MM.1S (cell line): Measurements from ENCODE around the gene GNAI2.
"Not testable (repeated sequence)": the region's sequence is repeated elsewhere in the genome, so short reads cannot be mapped to it uniquely, and the experiment has no call there.

Source experiments
- DNase-seq: peaks from one replicate; pipeline ENCODE4 v3.0.0-alpha.2; 2015
- H2AFZ ChIP-seq: fragments of 300-600 bp; sonication (generic); 2 replicates; pipeline ENCODE4 v1.6.0; 2016; ENCODE audit warnings: antibody characterized with exemption, low read length
- H3F3A ChIP-seq: fragments of 300-600 bp; sonication (generic); 2 replicates; pipeline ENCODE4 v1.6.1; 2016; ENCODE audit warnings: mild to moderate bottlenecking, antibody characterized with exemption, low read length, moderate library complexity, mixed read lengths; ENCODE audit not compliant: insufficient read depth
- H3K27ac ChIP-seq: fragments of 300-600 bp; sonication (generic); 2 replicates; pipeline ENCODE4 v1.5.1; 2016; ENCODE audit warnings: mild to moderate bottlenecking, low read length
- H3K27me3 ChIP-seq: fragments of 300-600 bp; sonication (generic); replicated peaks from 2 replicates; pipeline ENCODE4 v1.6.0; 2016; ENCODE audit warnings: low read length; ENCODE audit not compliant: insufficient read depth
- H3K36me3 ChIP-seq: fragments of 300-600 bp; sonication (generic); replicated peaks from 2 replicates; pipeline ENCODE4 v1.6.1; 2016; ENCODE audit warnings: mild to moderate bottlenecking, low read length, mixed read lengths; ENCODE audit not compliant: insufficient read depth
- H3K4me1 ChIP-seq: fragments of 300-600 bp; sonication (generic); 2 replicates; pipeline ENCODE4 v1.6.1; 2016; ENCODE audit warnings: low read length, mixed read lengths
- H3K4me2 ChIP-seq: fragments of 300-600 bp; sonication (generic); 2 replicates; pipeline ENCODE4 v1.6.0; 2016; ENCODE audit warnings: low read depth, low read length
- H3K4me3 ChIP-seq: fragments of 300-600 bp; sonication (generic); 2 replicates; pipeline ENCODE4 v1.5.1; 2016; ENCODE audit warnings: low read length, mixed read lengths
- H3K79me2 ChIP-seq: fragments of 300-600 bp; sonication (generic); 2 replicates; pipeline ENCODE4 v1.6.1; 2016; ENCODE audit warnings: mixed run types, low read length, mixed read lengths
- H3K9ac ChIP-seq: fragments of 300-600 bp; sonication (generic); 2 replicates; pipeline ENCODE4 v1.6.1; 2016; ENCODE audit warnings: low read length, mixed read lengths
- H3K9me2 ChIP-seq: fragments of 300-600 bp; sonication (generic); replicated peaks from 2 replicates; pipeline ENCODE4 v1.6.1; 2016; ENCODE audit warnings: mild to moderate bottlenecking, low read length, mixed read lengths; ENCODE audit not compliant: insufficient read depth
- H3K9me3 ChIP-seq: fragments of 300-600 bp; sonication (generic); replicated peaks from 2 replicates; pipeline ENCODE4 v1.6.1; 2016; ENCODE audit warnings: mild to moderate bottlenecking, low read length, mixed read lengths; ENCODE audit not compliant: insufficient read depth
- H4K20me1 ChIP-seq: fragments of 300-600 bp; sonication (generic); 2 replicates; pipeline ENCODE4 v1.6.1; 2016; ENCODE audit warnings: mild to moderate bottlenecking, low read length, moderate library complexity, mixed read lengths; ENCODE audit not compliant: insufficient read depth
- EZH2 ChIP-seq: fragments of 300-600 bp; sonication (generic); optimal IDR thresholded peaks from 2 replicates; pipeline ENCODE3; 2017; ENCODE audit warnings: low read depth, mild to moderate bottlenecking, antibody characterized with exemption, low read length, mixed read lengths
- EZH2phosphoT487 ChIP-seq: fragments of 300-600 bp; sonication (generic); IDR thresholded peaks from 2 replicates; pipeline ENCODE4 v1.6.1; 2018; ENCODE audit warnings: antibody characterized with exemption, low read length
- TF ChIP-seq, protein P1 (sequence below): fragments of 300-600 bp; sonication (generic); IDR thresholded peaks from 2 replicates; pipeline ENCODE4 v1.5.1; 2016; ENCODE audit warnings: antibody characterized with exemption, low read length, mixed read lengths

The GNAI2 gene

DNA sequence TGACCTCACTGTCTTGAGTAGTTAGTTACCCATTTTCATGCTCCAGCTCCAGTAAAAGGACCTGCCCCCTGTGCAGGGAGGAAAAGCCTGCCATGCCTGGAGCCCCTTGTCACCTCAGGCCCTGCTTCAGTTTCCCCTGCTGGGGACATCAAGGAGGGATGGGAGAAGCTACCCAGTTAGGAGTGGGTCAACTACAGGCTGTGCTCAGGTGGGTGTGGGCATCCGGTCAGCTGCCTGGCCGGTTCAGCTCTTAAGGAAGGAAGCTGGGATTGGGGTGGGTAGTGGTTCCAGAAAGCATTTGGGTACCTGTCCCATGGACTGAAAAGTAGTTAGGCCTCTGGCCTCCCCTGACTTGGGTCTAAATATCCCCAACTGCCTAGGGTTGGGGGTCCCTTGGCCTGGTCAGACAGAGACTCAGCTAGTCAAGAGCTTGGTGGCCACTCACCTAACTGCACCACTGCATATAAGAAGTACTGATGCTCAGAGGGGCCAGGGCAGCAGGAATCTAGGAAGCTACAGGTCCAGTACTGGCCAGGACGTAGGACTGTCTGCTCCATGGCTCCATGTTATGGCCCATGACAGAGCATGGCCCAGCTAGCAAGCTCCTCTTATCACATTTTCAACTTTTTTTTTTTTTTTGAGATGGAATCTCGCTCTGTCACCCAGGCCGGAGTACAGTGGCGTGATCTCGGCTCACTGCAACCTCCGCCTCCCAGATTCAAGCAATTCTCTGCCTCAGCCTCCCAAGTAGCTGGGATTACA is 43.4 kb downstream of the GNAI2 start:
- Histone ChIP-seq H3K4me1 (peaks cover 2% of the 10 kb centered on the region; the same call in 1 of the 2 replicates), H3K4me2 (no peak overlapping the region), H3K79me2 (no peaks in the 10 kb centered on the region), H3K9me3 (no peaks in the 10 kb centered on the region), H3K27ac (no peak overlapping the region), H3K9ac (no peak overlapping the region), H2AFZ (no peak overlapping the region), H3K4me3 (no peak overlapping the region), H3K27me3 (peaks cover 42% of the 10 kb centered on the region), H4K20me1 (no peaks in the 10 kb centered on the region), H3K9me2 (no peaks in the 10 kb centered on the region), H3F3A (no peaks in the 10 kb centered on the region), H3K36me3 (no peaks in the 10 kb centered on the region)
- DNase-seq = no peak
- TF ChIP-seq EZH2phosphoT487 = no peak
- TF ChIP-seq EZH2 = no peak
- TF ChIP-seq, protein P1, sequence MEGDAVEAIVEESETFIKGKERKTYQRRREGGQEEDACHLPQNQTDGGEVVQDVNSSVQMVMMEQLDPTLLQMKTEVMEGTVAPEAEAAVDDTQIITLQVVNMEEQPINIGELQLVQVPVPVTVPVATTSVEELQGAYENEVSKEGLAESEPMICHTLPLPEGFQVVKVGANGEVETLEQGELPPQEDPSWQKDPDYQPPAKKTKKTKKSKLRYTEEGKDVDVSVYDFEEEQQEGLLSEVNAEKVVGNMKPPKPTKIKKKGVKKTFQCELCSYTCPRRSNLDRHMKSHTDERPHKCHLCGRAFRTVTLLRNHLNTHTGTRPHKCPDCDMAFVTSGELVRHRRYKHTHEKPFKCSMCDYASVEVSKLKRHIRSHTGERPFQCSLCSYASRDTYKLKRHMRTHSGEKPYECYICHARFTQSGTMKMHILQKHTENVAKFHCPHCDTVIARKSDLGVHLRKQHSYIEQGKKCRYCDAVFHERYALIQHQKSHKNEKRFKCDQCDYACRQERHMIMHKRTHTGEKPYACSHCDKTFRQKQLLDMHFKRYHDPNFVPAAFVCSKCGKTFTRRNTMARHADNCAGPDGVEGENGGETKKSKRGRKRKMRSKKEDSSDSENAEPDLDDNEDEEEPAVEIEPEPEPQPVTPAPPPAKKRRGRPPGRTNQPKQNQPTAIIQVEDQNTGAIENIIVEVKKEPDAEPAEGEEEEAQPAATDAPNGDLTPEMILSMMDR = no peak

DNA sequence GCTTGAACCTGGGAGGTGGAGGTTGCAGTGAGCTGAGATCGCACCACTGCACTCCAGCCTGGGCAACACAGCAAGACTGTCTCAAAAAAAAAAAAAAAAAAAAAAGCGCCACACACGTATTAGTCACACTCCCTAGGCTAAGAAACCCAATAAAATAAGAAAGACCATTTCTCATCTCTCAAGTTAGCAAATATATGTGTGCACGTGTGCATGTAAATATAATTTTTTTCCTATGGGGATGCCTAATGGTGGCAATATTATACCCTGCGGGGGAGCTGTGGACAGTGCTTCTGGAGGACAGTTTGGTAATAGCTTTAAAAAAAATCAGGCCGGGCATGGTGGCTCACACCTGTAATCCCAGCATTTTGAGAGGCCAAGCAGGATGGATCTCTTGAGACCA is 48.1 kb downstream of the GNAI2 start:
- H4K20me1 ChIP-seq, H3K4me2 ChIP-seq, H3K4me3 ChIP-seq, H3K9me2 ChIP-seq, H3K27me3 ChIP-seq, H3K27ac ChIP-seq, H2AFZ ChIP-seq, H3K4me1 ChIP-seq, H3K9ac ChIP-seq, DNase-seq, H3K79me2 ChIP-seq, H3F3A ChIP-seq, H3K9me3 ChIP-seq, H3K36me3 ChIP-seq: not testable (repeated sequence)

DNA sequence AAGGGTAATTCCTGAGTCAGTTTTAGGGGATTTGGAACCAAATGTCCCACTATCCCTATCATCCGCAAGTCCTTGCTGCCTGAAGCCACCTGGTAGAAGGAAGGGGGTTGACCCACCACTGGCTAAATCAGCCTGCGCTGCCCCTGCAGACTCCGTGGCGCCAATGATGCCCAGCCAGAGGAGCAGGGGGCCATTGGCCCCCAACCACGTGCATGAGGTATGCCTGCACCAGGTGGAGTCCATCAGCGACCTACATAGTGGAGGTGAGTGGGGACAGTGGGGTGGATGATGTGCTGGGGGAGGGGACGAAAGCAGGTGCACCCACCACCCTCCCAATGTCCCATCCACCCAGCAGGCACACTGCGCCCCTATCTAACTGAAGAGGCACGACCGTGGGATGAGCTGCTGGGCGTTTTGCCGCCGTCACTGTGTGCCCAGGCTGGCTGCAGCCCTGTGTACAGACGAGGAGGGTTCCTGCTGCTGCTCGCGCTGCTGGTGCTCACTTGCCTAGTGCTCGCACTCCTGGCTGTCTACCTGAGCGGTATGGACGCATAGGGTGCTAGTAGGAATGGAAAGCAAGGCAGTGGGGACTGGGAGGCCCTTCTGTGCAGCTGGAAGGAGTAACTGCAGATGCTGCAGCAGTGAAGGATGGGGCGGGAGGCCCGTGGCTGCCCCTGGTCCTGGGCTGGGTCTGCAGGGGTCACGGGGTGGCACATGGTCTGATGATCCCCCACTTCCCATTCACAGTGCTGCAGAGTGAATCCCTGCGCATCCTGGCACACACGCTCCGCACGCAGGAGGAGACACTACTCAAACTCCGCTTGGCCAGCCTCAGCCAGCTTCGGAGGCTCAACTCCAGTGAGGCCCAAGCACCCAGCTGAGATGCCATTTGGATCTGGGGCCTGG is 50.6 kb downstream of the GNAI2 start:
- H3K27ac ChIP-seq = no peak overlapping the region
- H3K36me3 ChIP-seq = peaks cover 15% of the 10 kb centered on the region
- H3K79me2 ChIP-seq = peaks cover 33% of the 10 kb centered on the region
- no peaks in the 10 kb centered on the region for H4K20me1 ChIP-seq
- H3K9me3 ChIP-seq = no peaks in the 10 kb centered on the region
- no peaks in the 10 kb centered on the region for H3F3A ChIP-seq
- H3K27me3 ChIP-seq = no peaks in the 10 kb centered on the region
- no peaks in the 10 kb centered on the region for H3K9me2 ChIP-seq
- no peak for DNase-seq
- H2AFZ ChIP-seq = no peak overlapping the region
- no peak overlapping the region for H3K4me3 ChIP-seq
- TF ChIP-seq, protein P1 = no peak
- no peak for TF ChIP-seq EZH2phosphoT487
- no peak for TF ChIP-seq EZH2
- H3K9ac ChIP-seq = no peak overlapping the region
- H3K4me1 ChIP-seq = no peaks in the 10 kb centered on the region; the same call in 1 of the 2 replicates
- no peak overlapping the region for H3K4me2 ChIP-seq
